ENCODE measurements around the gene BUD13. TPM values are rescaled to one million over a fixed set of nuclear protein-coding genes. Genes with fewer than 3 reads are reported as not detected.
"Not testable (repeated sequence)": the region's sequence is repeated elsewhere in the genome, so short reads cannot be mapped to it uniquely, and the experiment has no call there.

The BUD13 gene
- total and polyA plus RNA-seq, 9 of the 15 experiments (the other 6 are each of a cell fraction or from before 2014, with no cell fraction given): 9.5 to 34.1 (median 27.1) TPM

DNA sequence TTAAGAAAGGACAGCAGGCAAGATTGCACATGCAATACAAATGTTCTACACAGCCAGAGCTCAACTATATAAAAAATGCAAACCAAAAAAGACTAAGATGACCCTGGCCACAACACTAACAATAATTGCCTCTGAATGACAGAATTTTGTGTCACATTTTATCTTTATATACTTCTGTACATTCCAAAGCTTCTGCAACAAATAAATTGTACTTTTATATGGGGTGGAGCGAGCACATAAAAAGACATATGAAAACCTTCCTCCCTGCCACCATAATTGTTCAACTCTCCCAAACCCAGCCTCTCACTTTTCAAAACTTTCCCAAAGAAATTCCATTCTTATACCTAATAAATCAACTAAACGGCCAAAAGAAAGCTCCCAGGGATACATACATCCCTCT lies 10.7 kb downstream of the BUD13 start (continued):
- TF ChIP-seq, protein P1, sequence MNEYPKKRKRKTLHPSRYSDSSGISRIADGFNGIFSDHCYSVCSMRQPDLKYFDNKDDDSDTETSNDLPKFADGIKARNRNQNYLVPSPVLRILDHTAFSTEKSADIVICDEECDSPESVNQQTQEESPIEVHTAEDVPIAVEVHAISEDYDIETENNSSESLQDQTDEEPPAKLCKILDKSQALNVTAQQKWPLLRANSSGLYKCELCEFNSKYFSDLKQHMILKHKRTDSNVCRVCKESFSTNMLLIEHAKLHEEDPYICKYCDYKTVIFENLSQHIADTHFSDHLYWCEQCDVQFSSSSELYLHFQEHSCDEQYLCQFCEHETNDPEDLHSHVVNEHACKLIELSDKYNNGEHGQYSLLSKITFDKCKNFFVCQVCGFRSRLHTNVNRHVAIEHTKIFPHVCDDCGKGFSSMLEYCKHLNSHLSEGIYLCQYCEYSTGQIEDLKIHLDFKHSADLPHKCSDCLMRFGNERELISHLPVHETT (CRISPR knock-in tag; conservative IDR thresholded peaks at IDR 0.05 in 1 of 2, IDR thresholded peaks at IDR 0.05 in 1 of 2): no peak
- TF ChIP-seq CREBBP (IDR thresholded peaks at IDR 0.05; ENCODE audit: low read depth, low read length): no peak
- no peak for TF ChIP-seq TEAD1 (CRISPR knock-in tag; IDR thresholded peaks at IDR 0.05)
- no peak for TF ChIP-seq HDAC2 (IDR thresholded peaks at IDR 0.05)
- TF ChIP-seq CBX5 (IDR thresholded peaks at IDR 0.05; ENCODE audit: borderline replicate concordance, low read depth): no peak
- TF ChIP-seq MECOM (CRISPR knock-in tag; IDR thresholded peaks at IDR 0.05): no peak
- TF ChIP-seq, protein P2, sequence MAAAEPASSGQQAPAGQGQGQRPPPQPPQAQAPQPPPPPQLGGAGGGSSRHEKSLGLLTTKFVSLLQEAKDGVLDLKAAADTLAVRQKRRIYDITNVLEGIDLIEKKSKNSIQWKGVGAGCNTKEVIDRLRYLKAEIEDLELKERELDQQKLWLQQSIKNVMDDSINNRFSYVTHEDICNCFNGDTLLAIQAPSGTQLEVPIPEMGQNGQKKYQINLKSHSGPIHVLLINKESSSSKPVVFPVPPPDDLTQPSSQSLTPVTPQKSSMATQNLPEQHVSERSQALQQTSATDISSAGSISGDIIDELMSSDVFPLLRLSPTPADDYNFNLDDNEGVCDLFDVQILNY (CRISPR knock-in tag; IDR thresholded peaks at IDR 0.05): no peak
- no peak for TF ChIP-seq EWSR1 (IDR thresholded peaks at IDR 0.05; ENCODE audit: borderline replicate concordance, low read depth, partially characterized antibody)
- TF ChIP-seq, protein P3, sequence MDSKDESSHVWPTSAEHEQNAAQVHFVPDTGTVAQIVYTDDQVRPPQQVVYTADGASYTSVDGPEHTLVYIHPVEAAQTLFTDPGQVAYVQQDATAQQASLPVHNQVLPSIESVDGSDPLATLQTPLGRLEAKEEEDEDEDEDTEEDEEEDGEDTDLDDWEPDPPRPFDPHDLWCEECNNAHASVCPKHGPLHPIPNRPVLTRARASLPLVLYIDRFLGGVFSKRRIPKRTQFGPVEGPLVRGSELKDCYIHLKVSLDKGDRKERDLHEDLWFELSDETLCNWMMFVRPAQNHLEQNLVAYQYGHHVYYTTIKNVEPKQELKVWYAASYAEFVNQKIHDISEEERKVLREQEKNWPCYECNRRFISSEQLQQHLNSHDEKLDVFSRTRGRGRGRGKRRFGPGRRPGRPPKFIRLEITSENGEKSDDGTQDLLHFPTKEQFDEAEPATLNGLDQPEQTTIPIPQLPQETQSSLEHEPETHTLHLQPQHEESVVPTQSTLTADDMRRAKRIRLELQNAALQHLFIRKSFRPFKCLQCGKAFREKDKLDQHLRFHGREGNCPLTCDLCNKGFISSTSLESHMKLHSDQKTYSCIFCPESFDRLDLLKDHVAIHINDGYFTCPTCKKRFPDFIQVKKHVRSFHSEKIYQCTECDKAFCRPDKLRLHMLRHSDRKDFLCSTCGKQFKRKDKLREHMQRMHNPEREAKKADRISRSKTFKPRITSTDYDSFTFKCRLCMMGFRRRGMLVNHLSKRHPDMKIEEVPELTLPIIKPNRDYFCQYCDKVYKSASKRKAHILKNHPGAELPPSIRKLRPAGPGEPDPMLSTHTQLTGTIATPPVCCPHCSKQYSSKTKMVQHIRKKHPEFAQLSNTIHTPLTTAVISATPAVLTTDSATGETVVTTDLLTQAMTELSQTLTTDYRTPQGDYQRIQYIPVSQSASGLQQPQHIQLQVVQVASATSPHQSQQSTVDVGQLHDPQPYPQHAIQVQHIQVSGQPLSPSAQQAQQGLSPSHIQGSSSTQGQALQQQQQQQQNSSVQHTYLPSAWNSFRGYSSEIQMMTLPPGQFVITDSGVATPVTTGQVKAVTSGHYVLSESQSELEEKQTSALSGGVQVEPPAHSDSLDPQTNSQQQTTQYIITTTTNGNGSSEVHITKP (IDR thresholded peaks at IDR 0.05; ENCODE audit: partially characterized antibody): no peak

DNA sequence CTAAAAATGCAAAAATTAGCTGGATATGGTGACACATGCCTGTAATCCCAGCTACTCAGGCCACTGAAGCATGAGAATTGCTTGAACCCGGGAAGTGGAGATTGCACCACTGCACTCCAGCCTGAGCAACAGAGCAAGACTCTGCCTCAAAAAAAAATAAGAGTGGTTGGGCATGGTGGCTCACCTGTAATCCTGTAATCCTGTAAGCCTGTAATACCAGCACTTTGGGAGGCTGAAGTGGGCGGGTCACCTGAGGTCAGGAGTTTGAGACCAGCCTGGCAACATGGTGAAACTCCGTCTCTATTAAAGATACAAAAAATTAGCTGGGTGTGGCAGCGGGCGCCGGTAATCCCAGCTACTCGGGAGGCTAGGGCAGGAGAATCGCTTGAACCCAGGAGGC lies 16.7 kb downstream of the BUD13 start:
- H3K27me3 ChIP-seq (ENCODE audit: control insufficient read depth in 2 of 2, insufficient read depth in 2 of 2, low read length in 2 of 2); DNase-seq (ENCODE audit: extremely low read depth in 1 of 4, low spot score in 3 of 4); H3K4me2 ChIP-seq (ENCODE audit: insufficient read depth, low read length); CTCF ChIA-PET (ENCODE audit: low intra/inter-chr PET ratio); H2AFZ ChIP-seq (ENCODE audit: low read depth, low read length); H3K9ac ChIP-seq (ENCODE audit: insufficient read depth in 1 of 2, low read depth in 2 of 2, low read length in 2 of 2); in situ Hi-C loops (cut with MboI); H3K9me1 ChIP-seq (ENCODE audit: control insufficient read depth, insufficient read depth, low read length); H3K27ac ChIP-seq (ENCODE audit: extremely low read depth, low read depth, low read length); intact Hi-C loops (cut with micrococcal nuclease); H3K9me3 ChIP-seq (replicated peaks; ENCODE audit: control insufficient read depth, insufficient read depth, low read depth, low read length); ATAC-seq; FAIRE-seq; H3K4me3 ChIP-seq; H3K79me2 ChIP-seq (ENCODE audit: control insufficient read depth, insufficient read depth, low read length); BruUV-seq (replicated peaks); H4K20me1 ChIP-seq (replicated peaks; ENCODE audit: control insufficient read depth, insufficient read depth, low read length); H3K4me1 ChIP-seq (replicated peaks in 1 of 2; ENCODE audit: control insufficient read depth in 2 of 2, insufficient read depth in 2 of 2, low read length in 2 of 2): not testable (repeated sequence)
- H3K36me3 ChIP-seq (ENCODE audit: control insufficient read depth, insufficient read depth, low read length): peaks cover 92% of the 10 kb centered on the region
- POLR2A ChIA-PET: interaction anchor here (1.3 kb wide), 1 partner anchor 12 kb away, joined by 4 read pairs; no protein-coding TSS in a partner anchor
- 97% methylated on average over 3 of the region's 8 CpGs for WGBS (ENCODE audit: insufficient coverage, low coverage, missing lambda C conversion rate)
